GM12892 (cell line): ENCODE data around the gene METAP1.
"Not testable (repeated sequence)": the region's sequence is repeated elsewhere in the genome, so short reads cannot be mapped to it uniquely, and the experiment has no call there.

ENCODE experiments used
- DNase-seq: peaks from one replicate; pipeline ENCODE4 v3.0.0; 2011; ENCODE audit not compliant: insufficient read length
- FAIRE-seq: peaks from 2 replicates; lab custom pipeline; 2011; peaks lifted over from hg19 to GRCh38; lab: Jason Lieb, UNC
- POLR2A ChIP-seq: IDR thresholded peaks from 2 replicates; pipeline ENCODE4 v1.6.1; 2011; ENCODE audit warnings: low read depth, low read length, control low read depth
- POLR2AphosphoS5 ChIP-seq: IDR thresholded peaks from 2 replicates; pipeline ENCODE4 v1.6.1; 2011; ENCODE audit warnings: low read depth, low read length, control low read depth
- TAF1 ChIP-seq: IDR thresholded peaks from 2 replicates; pipeline ENCODE4 v1.6.1; 2011; ENCODE audit warnings: low read depth, mild to moderate bottlenecking, control low read depth, low read length, borderline replicate concordance

Gene METAP1

GRCh38 chr4:98969878-98970785 lies 25.4 kb upstream of the METAP1 start:
- DNase-seq = no peak
- no peak for FAIRE-seq
- TF ChIP-seq TAF1 = no peak
- TF ChIP-seq POLR2A = no peak

- TF ChIP-seq POLR2AphosphoS5 (no peak), TAF1 (no peak), POLR2A (no peak)
- FAIRE-seq = no peak
- DNase-seq = no peak
Measured at GRCh38 chr4:98976716-98977115, 18.8 kb upstream of the METAP1 start.

GRCh38 chr4:98977557-98977956 lies 18.0 kb upstream of the METAP1 start:
- FAIRE-seq (no peak), DNase-seq (no peak)
- TF ChIP-seq POLR2AphosphoS5 = no peak
- no peak for TF ChIP-seq TAF1
- no peak for TF ChIP-seq POLR2A

GRCh38 chr4:98987720-98988119 lies 7.8 kb upstream of the METAP1 start:
- FAIRE-seq (no peak), DNase-seq (no peak)
- TF ChIP-seq TAF1 = no peak
- TF ChIP-seq POLR2A = no peak
- no peak for TF ChIP-seq POLR2AphosphoS5

- FAIRE-seq, DNase-seq: not testable (repeated sequence)
Measured at GRCh38 chr4:98992835-98993234, 2.7 kb upstream of the METAP1 start.

- DNase-seq (no peak), FAIRE-seq (no peak)
- TF ChIP-seq POLR2AphosphoS5 = no peak
- TF ChIP-seq TAF1 = no peak
- no peak for TF ChIP-seq POLR2A
Measured at GRCh38 chr4:98993419-98994071, 2.0 kb upstream of the METAP1 start.

- no peak for DNase-seq
- TF ChIP-seq POLR2AphosphoS5 = no peak
- TF ChIP-seq POLR2A = no peak
- no peak for TF ChIP-seq TAF1
- no peak for FAIRE-seq
Measured at GRCh38 chr4:98994474-98995182, 893 bp upstream of the METAP1 start.

GRCh38 chr4:98996056-98996764 lies 689 bp downstream of the METAP1 start:
- TF ChIP-seq POLR2A (no peak), TAF1 (no peak), POLR2AphosphoS5 (no peak)
- FAIRE-seq (no peak), DNase-seq (no peak)

GRCh38 chr4:98996765-98997068 lies 1.2 kb downstream of the METAP1 start:
- DNase-seq (no peak), FAIRE-seq (no peak)
- no peak for TF ChIP-seq POLR2AphosphoS5
- no peak for TF ChIP-seq TAF1
- TF ChIP-seq POLR2A = no peak

- no peak for TF ChIP-seq POLR2A
- no peak for TF ChIP-seq POLR2AphosphoS5
- no peak for TF ChIP-seq TAF1
- DNase-seq (no peak), FAIRE-seq (no peak)
Measured at GRCh38 chr4:98997166-98997565, 1.6 kb downstream of the METAP1 start.

GRCh38 chr4:98998551-98998950 lies 3.0 kb downstream of the METAP1 start:
- DNase-seq (no peak), FAIRE-seq (no peak)
- TF ChIP-seq POLR2A (no peak), TAF1 (no peak), POLR2AphosphoS5 (no peak)

GRCh38 chr4:99002279-99002678 lies 6.8 kb downstream of the METAP1 start:
- no peak for DNase-seq
- TF ChIP-seq TAF1 = no peak
- TF ChIP-seq POLR2AphosphoS5 = no peak
- no peak for TF ChIP-seq POLR2A
- no peak for FAIRE-seq
